GM12892 (cell line): ENCODE measurements around the gene MED14.

ENCODE experiments used
- POLR2A ChIP-seq: IDR thresholded peaks from 2 replicates; pipeline ENCODE4 v1.6.1; 2011; ENCODE audit warnings: low read depth, low read length, control low read depth
- TAF1 ChIP-seq: IDR thresholded peaks from 2 replicates; pipeline ENCODE4 v1.6.1; 2011; ENCODE audit warnings: low read depth, mild to moderate bottlenecking, control low read depth, low read length, borderline replicate concordance

GRCh38 chrX:40746521-40746920, 11.2 kb upstream of the MED14 start:
- TF ChIP-seq POLR2A (no peak), TAF1 (no peak)
